ENCODE data around the gene EPN3. TPM values are rescaled to one million over a fixed set of nuclear protein-coding genes. Genes with fewer than 3 reads are reported as not detected.

The EPN3 gene
- total RNA-seq, 1 experiment from 2014 or later = 0.92 TPM

DNA sequence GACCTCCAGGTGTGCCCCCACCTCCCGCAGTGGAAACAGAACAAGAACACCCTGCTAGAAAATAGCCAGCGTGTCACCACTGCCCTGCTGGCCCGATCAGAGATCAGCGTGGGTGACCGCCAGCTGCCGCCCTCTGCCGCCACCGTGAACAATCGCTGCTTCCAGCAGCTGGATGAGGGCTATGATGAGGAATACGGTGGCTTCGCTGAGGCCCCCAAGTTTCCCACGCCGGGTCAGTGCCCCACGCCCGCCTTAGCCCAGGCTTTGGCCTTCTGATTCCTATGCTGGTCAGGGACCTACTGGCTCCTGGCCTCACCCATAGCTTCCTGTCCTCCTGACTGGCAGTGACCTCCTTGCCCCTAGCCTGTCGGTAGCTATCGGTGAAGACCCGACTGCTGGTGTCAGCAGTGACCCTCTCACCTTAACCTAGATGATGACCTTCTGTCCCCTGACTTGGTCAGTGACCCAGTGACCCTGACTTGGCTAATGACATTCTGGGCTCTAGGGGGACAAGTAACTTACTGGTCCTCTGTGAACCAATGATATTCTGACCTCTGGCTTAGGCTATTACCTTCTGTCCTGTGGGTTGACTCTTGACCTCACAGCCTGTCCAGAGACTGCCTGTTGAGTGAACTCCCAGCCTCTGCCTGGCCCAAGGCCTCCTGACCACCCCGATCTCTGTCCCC lies 16.9 kb downstream of the EPN3 start:
- ChIA-PET POLR2A (interaction anchor here (0.6 kb wide), 1 partner anchor 214 kb away, joined by 13 read pairs; no protein-coding TSS in a partner anchor), CTCF (interaction anchor here (0.8 to 3.6 kb wide), 3 partner anchors 11 to 90 kb away, joined by 3 to 17 read pairs (median 15); partner anchors contain the start of gene CACNA1G)
- DNase-seq (ENCODE audit: low read depth, low spot score) (no peak), ATAC-seq (no peak)
- no peaks in the 10 kb centered on the region for H3K9me3 ChIP-seq (ENCODE audit: control insufficient read depth, insufficient read depth, low read depth, low read length)
- no peak overlapping the region for H3K4me3 ChIP-seq (ENCODE audit: low read depth in 2 of 2, low read length in 2 of 2)
- TSS peak; percentile 73 for BruUV-seq (replicated peaks)
- H3K27ac ChIP-seq (ENCODE audit: low read length) = no peak overlapping the region
- intact Hi-C loops (cut with micrococcal nuclease; ENCODE audit: unreplicated experiment) = loop anchor here (5.0 kb wide), 1 partner anchor 293 kb away; no protein-coding TSS in a partner anchor
- peaks cover 12% of the 10 kb centered on the region for H3K4me1 ChIP-seq (ENCODE audit: control insufficient read depth, insufficient read depth, low read length)
- TF ChIP-seq SIN3A (IDR thresholded peaks at IDR 0.05; ENCODE audit: borderline replicate concordance, insufficient read depth, low read depth, low read length) (no peak), TCF7L2 (IDR thresholded peaks at IDR 0.05; ENCODE audit: low read depth, low read length) (no peak), POLR2AphosphoS5 (IDR thresholded peaks at IDR 0.05; ENCODE audit: low read depth, low read length) (no peak)
- TF ChIP-seq, protein P1, sequence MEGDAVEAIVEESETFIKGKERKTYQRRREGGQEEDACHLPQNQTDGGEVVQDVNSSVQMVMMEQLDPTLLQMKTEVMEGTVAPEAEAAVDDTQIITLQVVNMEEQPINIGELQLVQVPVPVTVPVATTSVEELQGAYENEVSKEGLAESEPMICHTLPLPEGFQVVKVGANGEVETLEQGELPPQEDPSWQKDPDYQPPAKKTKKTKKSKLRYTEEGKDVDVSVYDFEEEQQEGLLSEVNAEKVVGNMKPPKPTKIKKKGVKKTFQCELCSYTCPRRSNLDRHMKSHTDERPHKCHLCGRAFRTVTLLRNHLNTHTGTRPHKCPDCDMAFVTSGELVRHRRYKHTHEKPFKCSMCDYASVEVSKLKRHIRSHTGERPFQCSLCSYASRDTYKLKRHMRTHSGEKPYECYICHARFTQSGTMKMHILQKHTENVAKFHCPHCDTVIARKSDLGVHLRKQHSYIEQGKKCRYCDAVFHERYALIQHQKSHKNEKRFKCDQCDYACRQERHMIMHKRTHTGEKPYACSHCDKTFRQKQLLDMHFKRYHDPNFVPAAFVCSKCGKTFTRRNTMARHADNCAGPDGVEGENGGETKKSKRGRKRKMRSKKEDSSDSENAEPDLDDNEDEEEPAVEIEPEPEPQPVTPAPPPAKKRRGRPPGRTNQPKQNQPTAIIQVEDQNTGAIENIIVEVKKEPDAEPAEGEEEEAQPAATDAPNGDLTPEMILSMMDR (IDR thresholded peaks at IDR 0.05) = no peak
- TF ChIP-seq, protein P2, sequence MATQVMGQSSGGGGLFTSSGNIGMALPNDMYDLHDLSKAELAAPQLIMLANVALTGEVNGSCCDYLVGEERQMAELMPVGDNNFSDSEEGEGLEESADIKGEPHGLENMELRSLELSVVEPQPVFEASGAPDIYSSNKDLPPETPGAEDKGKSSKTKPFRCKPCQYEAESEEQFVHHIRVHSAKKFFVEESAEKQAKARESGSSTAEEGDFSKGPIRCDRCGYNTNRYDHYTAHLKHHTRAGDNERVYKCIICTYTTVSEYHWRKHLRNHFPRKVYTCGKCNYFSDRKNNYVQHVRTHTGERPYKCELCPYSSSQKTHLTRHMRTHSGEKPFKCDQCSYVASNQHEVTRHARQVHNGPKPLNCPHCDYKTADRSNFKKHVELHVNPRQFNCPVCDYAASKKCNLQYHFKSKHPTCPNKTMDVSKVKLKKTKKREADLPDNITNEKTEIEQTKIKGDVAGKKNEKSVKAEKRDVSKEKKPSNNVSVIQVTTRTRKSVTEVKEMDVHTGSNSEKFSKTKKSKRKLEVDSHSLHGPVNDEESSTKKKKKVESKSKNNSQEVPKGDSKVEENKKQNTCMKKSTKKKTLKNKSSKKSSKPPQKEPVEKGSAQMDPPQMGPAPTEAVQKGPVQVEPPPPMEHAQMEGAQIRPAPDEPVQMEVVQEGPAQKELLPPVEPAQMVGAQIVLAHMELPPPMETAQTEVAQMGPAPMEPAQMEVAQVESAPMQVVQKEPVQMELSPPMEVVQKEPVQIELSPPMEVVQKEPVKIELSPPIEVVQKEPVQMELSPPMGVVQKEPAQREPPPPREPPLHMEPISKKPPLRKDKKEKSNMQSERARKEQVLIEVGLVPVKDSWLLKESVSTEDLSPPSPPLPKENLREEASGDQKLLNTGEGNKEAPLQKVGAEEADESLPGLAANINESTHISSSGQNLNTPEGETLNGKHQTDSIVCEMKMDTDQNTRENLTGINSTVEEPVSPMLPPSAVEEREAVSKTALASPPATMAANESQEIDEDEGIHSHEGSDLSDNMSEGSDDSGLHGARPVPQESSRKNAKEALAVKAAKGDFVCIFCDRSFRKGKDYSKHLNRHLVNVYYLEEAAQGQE (IDR thresholded peaks at IDR 0.05; ENCODE audit: insufficient read depth in 1 of 2, low read depth in 2 of 2, low read length in 1 of 2) = no peak
- H3K27me3 ChIP-seq (ENCODE audit: control insufficient read depth, insufficient read depth, low read length) = no peaks in the 10 kb centered on the region
- no peaks in the 10 kb centered on the region for H3K36me3 ChIP-seq (ENCODE audit: control insufficient read depth, insufficient read depth, low read length)
- in situ Hi-C loops (cut with HindIII; ENCODE audit: low pct_unique_long_range_greater_than_20kb, low sequenced_read_pairs) = no loop called here

DNA sequence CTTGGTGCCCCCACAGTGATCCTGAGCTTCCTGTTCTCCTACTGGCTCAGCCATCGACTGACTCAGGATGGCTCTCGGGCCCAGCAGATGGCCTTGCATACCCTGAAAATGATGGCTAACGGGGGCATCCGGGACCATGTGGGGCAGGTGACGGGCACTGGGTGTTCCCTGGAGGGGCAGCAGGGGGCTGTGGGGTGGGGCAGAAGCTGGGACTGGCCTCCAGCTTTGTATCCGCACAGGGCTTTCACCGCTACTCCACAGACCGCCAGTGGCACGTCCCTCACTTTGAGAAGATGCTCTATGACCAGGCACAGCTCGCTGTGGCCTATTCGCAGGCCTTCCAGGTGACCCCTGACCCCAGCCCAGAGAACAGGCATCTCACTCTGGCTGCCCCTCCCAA lies 17.4 kb downstream of the EPN3 start:
- in situ Hi-C loops (cut with HindIII; ENCODE audit: low pct_unique_long_range_greater_than_20kb, low sequenced_read_pairs) = no loop called here
- ChIA-PET POLR2A (interaction anchor here (0.6 kb wide), 2 partner anchors 10 to 214 kb away, joined by 4 to 13 read pairs; partner anchors contain the start of gene CACNA1G), CTCF (interaction anchor here (0.6 to 3.2 kb wide), 5 partner anchors 10 to 89 kb away, joined by 3 to 34 read pairs (median 4); partner anchors contain the start of gene CACNA1G)
- TF ChIP-seq, protein P1 (IDR thresholded peaks at IDR 0.05) = no peak
- TF ChIP-seq, protein P2 (IDR thresholded peaks at IDR 0.05; ENCODE audit: insufficient read depth in 1 of 2, low read depth in 2 of 2, low read length in 1 of 2) = no peak
- no peak for TF ChIP-seq POLR2AphosphoS5 (IDR thresholded peaks at IDR 0.05; ENCODE audit: low read depth, low read length)
- no peak for ATAC-seq
- BruUV-seq (replicated peaks) = no TSS peak
- H3K9me3 ChIP-seq (ENCODE audit: control insufficient read depth, insufficient read depth, low read depth, low read length) = no peaks in the 10 kb centered on the region
- intact Hi-C loops (cut with micrococcal nuclease; ENCODE audit: unreplicated experiment) = loop anchor here (2.0 to 5.0 kb wide), 2 partner anchors 77 to 292 kb away; no protein-coding TSS in a partner anchor
- DNase-seq (ENCODE audit: low read depth, low spot score) = no peak
- no peak overlapping the region for H3K27ac ChIP-seq (ENCODE audit: low read length)
- no peaks in the 10 kb centered on the region for H3K36me3 ChIP-seq (ENCODE audit: control insufficient read depth, insufficient read depth, low read length)
- H3K27me3 ChIP-seq (ENCODE audit: control insufficient read depth, insufficient read depth, low read length) = no peaks in the 10 kb centered on the region
- peaks cover 12% of the 10 kb centered on the region for H3K4me1 ChIP-seq (ENCODE audit: control insufficient read depth, insufficient read depth, low read length)
- no peak overlapping the region for H3K4me3 ChIP-seq (ENCODE audit: low read depth in 2 of 2, low read length in 2 of 2)

Data from Panc1 (cell line).